Thyroid gland (tissue), 4 donors: Measurements from ENCODE around the gene EPOP.
"Not testable (repeated sequence)": the region's sequence is repeated elsewhere in the genome, so short reads cannot be mapped to it uniquely, and the experiment has no call there.

Experiments used
- POLR2A ChIP-seq, 2 donors: fragments of 450-650 bp; IDR thresholded peaks; one replicate each; pipeline ENCODE4 v1.6.1; 2017; ENCODE audit warnings: antibody characterized with exemption in 2 of 2, mild to moderate bottlenecking in 2 of 2, moderate library complexity in 1 of 2
- TF ChIP-seq, protein P1 (sequence below), 6 experiments: fragments of 200-600 bp in 3 of 6; fragments of 450-650 bp in 3 of 6; sonication (generic) in 3 of 6; IDR thresholded peaks; one replicate each; pipeline ENCODE4 v1.5.1; 2016 to 2019; ENCODE audit warnings: antibody characterized with exemption in 6 of 6, mild to moderate bottlenecking in 2 of 6, inconsistent platforms in 1 of 6, moderate library complexity in 1 of 6

DNA sequence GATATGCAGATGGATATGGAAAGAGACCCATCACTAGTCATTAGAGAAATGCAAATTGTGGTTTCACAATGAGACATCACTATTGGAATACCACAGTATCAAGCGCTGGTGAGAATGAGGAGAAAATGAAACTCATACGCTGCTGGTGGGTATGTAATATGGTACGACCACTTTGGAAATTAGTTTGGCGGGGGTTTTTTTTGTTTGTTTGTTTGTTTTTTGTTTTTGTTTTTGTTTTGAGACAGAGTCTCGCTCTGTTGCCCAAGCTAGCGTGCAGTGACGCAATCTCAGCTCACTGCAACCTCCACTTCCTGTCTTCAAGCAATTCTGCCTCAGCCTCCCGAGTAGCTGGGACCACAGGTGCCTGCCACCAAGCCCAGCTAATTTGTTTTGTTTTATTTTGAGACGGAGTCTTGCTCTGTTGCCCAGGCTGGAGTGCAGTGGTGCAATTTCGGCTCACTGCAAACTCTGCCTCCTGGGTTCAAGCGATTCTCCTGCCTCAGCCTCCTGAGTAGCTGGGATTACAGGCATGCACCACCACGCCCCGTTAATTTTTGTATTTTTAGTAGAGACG lies 49.9 kb downstream of the EPOP start:
- TF ChIP-seq, protein P1, sequence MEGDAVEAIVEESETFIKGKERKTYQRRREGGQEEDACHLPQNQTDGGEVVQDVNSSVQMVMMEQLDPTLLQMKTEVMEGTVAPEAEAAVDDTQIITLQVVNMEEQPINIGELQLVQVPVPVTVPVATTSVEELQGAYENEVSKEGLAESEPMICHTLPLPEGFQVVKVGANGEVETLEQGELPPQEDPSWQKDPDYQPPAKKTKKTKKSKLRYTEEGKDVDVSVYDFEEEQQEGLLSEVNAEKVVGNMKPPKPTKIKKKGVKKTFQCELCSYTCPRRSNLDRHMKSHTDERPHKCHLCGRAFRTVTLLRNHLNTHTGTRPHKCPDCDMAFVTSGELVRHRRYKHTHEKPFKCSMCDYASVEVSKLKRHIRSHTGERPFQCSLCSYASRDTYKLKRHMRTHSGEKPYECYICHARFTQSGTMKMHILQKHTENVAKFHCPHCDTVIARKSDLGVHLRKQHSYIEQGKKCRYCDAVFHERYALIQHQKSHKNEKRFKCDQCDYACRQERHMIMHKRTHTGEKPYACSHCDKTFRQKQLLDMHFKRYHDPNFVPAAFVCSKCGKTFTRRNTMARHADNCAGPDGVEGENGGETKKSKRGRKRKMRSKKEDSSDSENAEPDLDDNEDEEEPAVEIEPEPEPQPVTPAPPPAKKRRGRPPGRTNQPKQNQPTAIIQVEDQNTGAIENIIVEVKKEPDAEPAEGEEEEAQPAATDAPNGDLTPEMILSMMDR (IDR thresholded peaks at IDR 0.05) = not testable (repeated sequence)
- not testable (repeated sequence) for TF ChIP-seq POLR2A (IDR thresholded peaks at IDR 0.05)
